ENCODE data around the gene SPAG6.
A peak's percentile ranks its signal among the peaks of the same experiment; 100 is the strongest.

The SPAG6 gene

DNA sequence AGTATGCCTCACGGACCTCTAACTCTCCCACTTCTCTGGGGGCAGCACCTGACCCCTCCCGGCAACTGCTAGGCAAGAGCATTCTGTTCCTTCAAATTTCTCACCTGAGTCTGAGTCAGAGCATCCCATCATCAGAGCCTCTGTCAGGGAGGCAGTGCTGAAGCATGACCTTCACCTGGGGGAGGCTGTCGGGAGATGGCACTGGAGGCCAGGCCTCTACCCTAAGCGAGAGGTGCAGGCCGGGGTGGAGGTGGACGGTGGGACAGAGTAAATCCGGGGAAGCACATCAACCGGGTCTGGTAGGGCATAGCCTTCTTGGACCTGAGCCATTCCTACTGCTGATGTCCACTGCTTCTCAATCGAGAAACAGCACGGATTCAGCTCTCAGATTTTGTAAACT, 90.4 kb downstream of the SPAG6 start:
- DNase-seq (ENCODE audit: low spot score), result no peak

GRCh38 chr10:22436526-22436892, 91.2 kb downstream of the SPAG6 start:
- DNase-seq (ENCODE audit: low spot score), result no peak

DNA sequence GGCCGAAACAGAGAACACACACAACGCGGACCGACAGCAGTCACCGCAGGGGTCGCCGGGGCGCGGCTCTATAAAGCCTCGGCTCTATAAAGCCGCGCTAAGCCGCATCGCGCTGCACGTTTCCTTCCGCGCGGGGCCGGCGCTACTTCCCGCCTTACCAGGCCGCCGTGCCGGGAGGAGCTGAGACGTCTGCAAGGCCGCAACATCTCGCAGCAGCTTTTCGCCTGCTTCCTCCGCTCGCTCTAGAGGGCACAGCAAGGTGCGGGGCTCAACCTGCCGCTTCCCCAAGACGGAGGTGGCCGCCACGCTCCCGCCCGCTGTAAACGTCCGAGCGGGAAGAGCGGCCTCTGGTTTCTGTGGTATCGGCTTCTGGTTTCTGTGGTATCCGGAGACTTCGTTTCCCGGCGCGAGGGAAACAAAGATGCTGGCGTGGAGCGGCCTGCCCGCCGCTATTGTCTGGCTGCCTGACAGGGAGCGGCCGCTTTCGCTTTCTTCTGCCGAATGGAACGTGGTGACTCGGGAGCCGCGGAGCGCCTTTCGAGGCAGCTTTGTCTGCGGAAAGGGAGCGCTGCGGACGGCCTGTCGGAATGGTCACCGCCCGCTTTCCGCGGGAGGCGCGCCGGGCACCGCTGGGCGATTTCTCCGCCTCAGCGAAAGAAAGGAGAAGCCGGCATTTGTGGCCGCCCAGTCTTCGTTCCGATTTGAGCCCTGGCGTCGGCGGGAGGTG, 91.8 kb downstream of the SPAG6 start:
- DNase-seq (ENCODE audit: low spot score), result peak; percentile 92

GRCh38 chr10:22437620-22438588, 92.6 kb downstream of the SPAG6 start:
- no peak for DNase-seq (ENCODE audit: low spot score)

GRCh38 chr10:22438711-22439110, 93.4 kb downstream of the SPAG6 start:
- DNase-seq (ENCODE audit: low spot score), result no peak

- DNase-seq (ENCODE audit: low spot score), result no peak
These were observed 96.8 kb downstream of the SPAG6 start for GRCh38 chr10:22442063-22442462.

DNA sequence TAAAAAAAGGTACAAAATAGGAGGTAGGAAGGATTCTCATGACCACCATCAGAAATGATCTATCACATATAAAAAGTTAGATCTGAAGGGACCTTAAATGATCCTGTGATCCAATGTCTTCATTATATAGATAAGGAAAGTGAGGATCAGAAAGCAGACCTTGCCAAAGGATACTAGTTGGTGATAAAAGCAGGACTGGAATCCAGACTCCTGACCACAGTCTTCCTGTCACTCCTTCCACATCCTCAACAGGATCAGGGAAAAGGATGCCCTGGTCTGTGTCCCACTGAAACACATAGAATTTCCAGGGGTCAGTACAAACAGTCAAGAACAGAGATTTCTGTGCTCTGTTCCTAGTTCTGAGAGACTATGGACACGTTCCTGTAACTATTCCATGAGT, 97.2 kb downstream of the SPAG6 start:
- no peak for DNase-seq (ENCODE audit: low spot score)

DNA sequence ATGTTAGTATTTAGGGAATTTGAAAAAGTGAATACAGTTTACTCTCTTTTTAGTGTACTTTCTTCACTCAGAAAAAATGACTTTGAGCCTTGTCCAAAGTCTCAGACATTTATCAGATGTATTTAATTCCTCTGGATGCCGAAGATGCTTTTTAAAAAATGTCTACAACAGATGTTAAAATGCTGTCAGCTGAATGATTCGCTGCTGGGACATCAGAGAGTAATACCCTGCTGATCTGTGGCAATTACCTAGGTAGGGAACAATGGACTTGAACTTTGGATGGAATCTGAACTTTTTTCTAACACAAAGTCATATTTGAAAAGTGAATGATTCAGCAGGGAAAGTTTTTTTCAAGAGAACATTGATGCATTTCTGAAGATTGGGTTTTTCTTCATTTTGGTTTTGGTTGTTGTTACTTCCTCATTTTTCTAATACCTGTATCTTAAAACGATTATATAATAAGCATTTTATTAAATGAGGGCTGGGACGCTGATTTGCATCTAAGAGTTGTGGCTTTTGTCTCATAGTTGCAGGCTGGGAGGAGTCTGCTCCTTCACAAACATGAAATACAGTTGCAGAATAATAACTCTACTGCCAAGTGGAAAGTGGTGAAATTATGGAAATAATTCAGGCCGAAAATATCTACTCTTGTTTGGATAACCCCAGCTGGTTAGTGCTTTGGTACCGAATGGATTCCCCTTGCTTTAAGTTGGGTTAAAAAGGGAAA, 98.0 kb downstream of the SPAG6 start:
- DNase-seq (ENCODE audit: low spot score), result no peak

GRCh38 chr10:22444219-22444788, 99.0 kb downstream of the SPAG6 start:
- DNase-seq (ENCODE audit: low spot score), result no peak

GRCh38 chr10:22445495-22445894, 100.2 kb downstream of the SPAG6 start:
- DNase-seq (ENCODE audit: low spot score), result no peak

- DNase-seq (ENCODE audit: low spot score), result no peak
These were observed 101.8 kb downstream of the SPAG6 start for GRCh38 chr10:22447068-22447467.

GRCh38 chr10:22451346-22451745, 106.0 kb downstream of the SPAG6 start:
- no peak for DNase-seq (ENCODE audit: low spot score)

GRCh38 chr10:22453320-22453719, 108.0 kb downstream of the SPAG6 start:
- DNase-seq (ENCODE audit: low spot score), result no peak

GRCh38 chr10:22453948-22454591, 108.8 kb downstream of the SPAG6 start:
- no peak for DNase-seq (ENCODE audit: low spot score)

DNA sequence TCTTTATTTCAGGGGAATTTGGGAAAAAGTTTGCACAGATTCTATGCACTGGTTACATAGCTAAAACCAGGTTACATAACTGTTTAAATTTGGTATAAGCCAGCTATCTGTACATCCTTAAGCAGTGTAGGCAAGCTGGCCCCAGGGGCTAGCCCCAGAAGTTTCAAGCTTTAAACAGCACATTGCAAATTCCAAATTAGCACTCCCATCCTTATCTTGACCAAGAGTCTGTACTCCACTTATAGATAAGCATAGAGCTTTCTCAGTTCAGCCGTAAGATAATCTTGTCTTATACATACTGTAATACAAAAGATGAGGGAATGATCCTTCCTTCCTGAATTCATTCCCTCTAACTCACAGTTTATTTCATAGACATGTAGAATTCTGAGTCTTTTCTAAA, 109.3 kb downstream of the SPAG6 start:
- DNase-seq (ENCODE audit: low spot score), result no peak

DNA sequence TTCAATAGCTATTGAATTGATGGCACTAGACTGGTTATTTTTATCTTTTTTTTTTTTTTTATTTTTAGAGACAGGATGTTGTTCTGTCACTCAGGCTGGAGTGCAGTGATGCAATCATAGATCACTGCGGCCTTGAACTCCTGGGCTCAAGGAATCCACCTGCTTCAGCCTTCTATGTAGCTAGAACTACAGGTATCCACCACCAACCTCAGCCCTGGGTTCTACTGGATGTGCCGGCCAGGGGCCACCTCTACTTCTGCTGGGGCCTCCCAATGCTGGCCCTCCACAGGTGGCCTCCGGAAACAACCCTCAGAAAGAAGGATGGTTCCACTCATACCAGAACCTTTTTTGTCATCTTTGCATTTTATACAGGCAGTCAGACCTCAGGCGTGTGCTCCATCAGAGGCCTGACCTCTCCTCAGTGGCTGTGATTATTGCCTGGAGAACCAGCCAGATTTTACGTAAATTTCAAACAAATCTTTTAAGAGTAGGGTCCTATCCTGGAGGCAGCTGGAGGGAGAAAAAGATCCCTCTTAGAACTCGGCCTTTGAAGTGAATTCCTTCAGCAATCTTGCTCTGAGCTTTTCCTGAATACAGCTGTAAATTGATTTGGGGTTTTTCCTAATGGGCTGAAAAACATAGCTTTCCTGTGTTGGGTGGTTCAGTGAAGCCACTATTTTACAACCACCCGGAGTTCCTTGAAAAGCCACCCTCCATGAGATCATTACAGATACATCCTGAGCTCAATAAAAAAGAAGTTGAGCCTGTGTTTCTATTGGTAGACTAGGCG, 110.0 kb downstream of the SPAG6 start:
- DNase-seq (ENCODE audit: low spot score), result no peak

DNA sequence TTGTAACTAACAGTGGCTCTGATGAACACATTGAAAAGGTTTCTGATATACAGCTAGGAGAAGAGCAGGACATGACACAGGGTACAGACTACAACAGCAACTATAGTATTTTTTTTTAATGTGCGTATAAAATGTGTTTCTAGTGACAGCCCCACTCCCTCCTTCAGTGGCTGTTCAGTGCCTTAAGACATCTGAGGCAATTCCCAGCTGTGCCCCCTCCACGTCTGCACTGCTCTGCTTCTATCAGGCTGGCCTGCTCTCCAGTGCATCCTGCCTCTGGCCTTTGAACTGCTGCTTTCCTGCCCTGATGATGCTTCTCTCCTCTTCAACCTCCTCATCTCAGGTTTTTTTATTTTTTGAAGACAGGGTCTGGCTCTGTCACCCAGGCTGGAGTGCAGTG, 111.2 kb downstream of the SPAG6 start:
- DNase-seq (ENCODE audit: low spot score), result no peak

DNA sequence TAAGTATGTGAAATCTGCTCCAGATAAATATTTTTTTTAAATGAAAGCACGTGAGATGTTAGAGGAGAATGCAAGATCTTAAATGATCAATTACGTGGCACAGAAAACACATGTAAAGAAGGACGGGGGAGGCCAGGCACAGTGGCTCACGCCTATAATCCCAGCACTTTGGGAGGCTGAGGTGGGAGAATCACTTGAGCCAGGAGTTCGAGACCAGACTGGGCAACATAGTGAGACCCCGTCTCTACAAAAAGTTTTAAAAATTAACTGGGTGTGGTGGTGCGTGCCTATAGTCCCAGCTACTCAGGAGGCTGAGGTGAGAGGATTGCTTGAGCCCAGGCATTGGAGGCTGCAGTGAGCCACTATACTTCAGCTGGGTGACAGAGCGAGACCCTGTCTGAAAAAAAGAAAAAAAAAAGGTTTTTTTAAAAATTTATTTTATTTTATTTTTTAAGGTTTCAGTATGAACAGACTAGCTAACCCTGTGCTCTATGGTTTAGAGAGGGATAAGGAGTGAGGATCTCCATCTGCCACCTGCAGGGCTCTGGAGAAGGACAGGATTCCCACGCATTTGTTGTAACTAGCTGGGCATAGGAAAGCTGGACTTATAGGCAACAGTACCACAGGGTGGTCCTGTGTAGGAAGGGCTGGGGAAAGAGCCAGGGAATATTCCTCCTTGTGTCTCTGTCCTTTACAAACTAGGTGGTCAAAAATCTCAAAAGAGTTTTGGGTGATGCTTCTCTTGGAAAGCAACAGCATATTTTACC, 113.2 kb downstream of the SPAG6 start:
- no peak for DNase-seq (ENCODE audit: low spot score)

- no peak for DNase-seq (ENCODE audit: low spot score)
These were observed 114.2 kb downstream of the SPAG6 start for GRCh38 chr10:22459496-22459895.

DNA sequence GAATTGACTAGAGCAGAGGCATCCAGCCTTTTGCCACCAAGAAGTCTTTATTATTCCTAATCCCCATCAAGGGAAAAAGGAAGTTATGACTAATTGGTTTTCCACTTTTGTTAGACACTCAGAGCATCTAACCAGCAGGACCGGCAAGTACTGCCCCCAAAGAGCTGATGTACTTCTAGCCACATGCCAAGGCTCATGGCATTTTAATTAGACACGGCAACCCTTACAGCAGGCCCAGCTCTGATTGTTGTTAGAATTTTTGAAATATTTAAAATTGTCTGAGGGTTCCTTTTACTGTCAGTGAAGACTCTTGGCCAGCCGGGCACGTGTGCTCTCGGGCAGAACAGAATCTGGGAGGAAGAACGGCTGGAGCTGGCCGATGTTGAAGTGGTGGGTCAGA, 114.8 kb downstream of the SPAG6 start:
- DNase-seq (ENCODE audit: low spot score), result no peak
